H9 (cell line): ENCODE measurements around the gene RIMBP2. TPM values are rescaled to one million over a fixed set of nuclear protein-coding genes. Genes with fewer than 3 reads are reported as not detected.
A peak's percentile ranks its signal among the peaks of the same experiment; 100 is the strongest.

Experiments
- DNase-seq: peaks from one replicate; pipeline ENCODE4 v3.0.0-alpha.2; 2017
- H2AFZ ChIP-seq: one replicate; pipeline ENCODE4 v1.6.1; 2013; ENCODE audit warnings: mild to moderate bottlenecking, low read length, control low read depth, moderate library complexity
- H2AK5ac ChIP-seq: 2 replicates; pipeline ENCODE4 v1.6.1; 2013; ENCODE audit warnings: low read length, control low read depth, mixed read lengths; ENCODE audit not compliant: insufficient read length
- H2BK120ac ChIP-seq: one replicate; pipeline ENCODE4 v1.6.1; 2013; ENCODE audit warnings: low read depth, mild to moderate bottlenecking, low read length, control low read depth, inconsistent platforms; ENCODE audit not compliant: poor library complexity, severe bottlenecking
- H2BK12ac ChIP-seq: 2 replicates; pipeline ENCODE4 v1.6.1; 2013; ENCODE audit warnings: low read length, control low read depth, mixed read lengths, low read depth; ENCODE audit not compliant: insufficient read length
- H2BK15ac ChIP-seq: 2 replicates; pipeline ENCODE4 v1.6.1; 2013; ENCODE audit warnings: low read depth, low read length, control low read depth
- H2BK20ac ChIP-seq: one replicate; pipeline ENCODE4 v1.6.1; 2013; ENCODE audit warnings: low read depth, mild to moderate bottlenecking, low read length, control low read depth, inconsistent platforms; ENCODE audit not compliant: poor library complexity, severe bottlenecking
- H2BK5ac ChIP-seq: 2 replicates; pipeline ENCODE4 v1.6.1; 2013; ENCODE audit warnings: low read length, control low read depth, mixed read lengths; ENCODE audit not compliant: insufficient read length
- H3K14ac ChIP-seq: 2 replicates; pipeline ENCODE4 v1.6.1; 2013; ENCODE audit warnings: low read length, control low read depth; ENCODE audit not compliant: insufficient read depth
- H3K18ac ChIP-seq: 2 replicates; pipeline ENCODE4 v1.6.1; 2013; ENCODE audit warnings: low read depth, mild to moderate bottlenecking, mixed read lengths, low read length, control low read depth; ENCODE audit not compliant: insufficient read length
- H3K23ac ChIP-seq: 2 replicates; pipeline ENCODE4 v1.6.1; 2013; ENCODE audit warnings: low read length, control low read depth, mixed read lengths, low read depth; ENCODE audit not compliant: insufficient read length
- H3K23me2 ChIP-seq: 2 replicates; pipeline ENCODE4 v1.6.1; 2013; ENCODE audit warnings: low read depth, mild to moderate bottlenecking, mixed read lengths, low read length, control low read depth; ENCODE audit not compliant: insufficient read length, poor library complexity, severe bottlenecking
- H3K27ac ChIP-seq: 2 replicates; pipeline ENCODE4 v1.5.1; 2013; ENCODE audit warnings: low read length, control low read depth, mixed read lengths, low read depth; ENCODE audit not compliant: insufficient read length
- H3K27me3 ChIP-seq: 2 replicates; pipeline ENCODE4 v1.6.1; 2013; ENCODE audit warnings: low read length, control low read depth, inconsistent platforms; ENCODE audit not compliant: insufficient read depth
- H3K4ac ChIP-seq: 2 replicates; pipeline ENCODE4 v1.6.1; 2013; ENCODE audit warnings: low read depth, mild to moderate bottlenecking, control low read depth, inconsistent platforms, low read length, moderate library complexity
- H3K4me1 ChIP-seq: 2 replicates; pipeline ENCODE4 v1.6.1; 2013; ENCODE audit warnings: low read length, control low read depth, inconsistent platforms; ENCODE audit not compliant: insufficient read depth
- H3K4me2 ChIP-seq: 2 replicates; pipeline ENCODE4 v1.6.1; 2013; ENCODE audit warnings: low read length, control low read depth, mixed read lengths; ENCODE audit not compliant: insufficient read length, insufficient read depth
- H3K56ac ChIP-seq: 2 replicates; pipeline ENCODE4 v1.6.1; 2013; ENCODE audit warnings: low read depth, mild to moderate bottlenecking, mixed read lengths, low read length, control low read depth; ENCODE audit not compliant: insufficient read length
- H3K79me1 ChIP-seq: 2 replicates; pipeline ENCODE4 v1.6.1; 2013; ENCODE audit warnings: low read depth, mild to moderate bottlenecking, moderate library complexity, low read length, control low read depth, inconsistent platforms; ENCODE audit not compliant: insufficient read depth, poor library complexity, severe bottlenecking
- H3K79me2 ChIP-seq: 2 replicates; pipeline ENCODE4 v1.6.1; 2013; ENCODE audit warnings: low read length, control low read depth, inconsistent platforms; ENCODE audit not compliant: insufficient read depth
- H3K9ac ChIP-seq: 2 replicates; pipeline ENCODE4 v1.6.1; 2013; ENCODE audit warnings: low read length, control low read depth, mixed read lengths; ENCODE audit not compliant: insufficient read length; ENCODE audit errors: extremely low read depth
- H3K9me3 ChIP-seq: one replicate; pipeline ENCODE4 v1.6.1; 2013; ENCODE audit warnings: low read depth, low read length, inconsistent platforms; ENCODE audit not compliant: control insufficient read depth
- H3T11ph ChIP-seq: one replicate; pipeline ENCODE4 v1.6.1; 2013; ENCODE audit warnings: mild to moderate bottlenecking, low read length, control low read depth, inconsistent platforms
- H4K20me1 ChIP-seq: one replicate; pipeline ENCODE4 v1.6.1; 2013; ENCODE audit not compliant: control insufficient read depth, insufficient read length, insufficient read depth
- H4K5ac ChIP-seq: 2 replicates; pipeline ENCODE4 v1.6.1; 2013; ENCODE audit warnings: low read depth, mild to moderate bottlenecking, mixed read lengths, low read length, control low read depth; ENCODE audit not compliant: insufficient read length
- H4K8ac ChIP-seq: replicated peaks from 2 replicates; pipeline ENCODE4 v1.6.1; 2013; ENCODE audit warnings: low read length, control low read depth, mixed read lengths, low read depth; ENCODE audit not compliant: insufficient read length
- H4K91ac ChIP-seq: 2 replicates; pipeline ENCODE4 v1.6.1; 2013; ENCODE audit warnings: low read depth, mild to moderate bottlenecking, moderate library complexity, mixed read lengths, low read length, control low read depth; ENCODE audit not compliant: insufficient read length
- H3K27ac Mint-ChIP-seq, 3 experiments: 2 replicates in 2 of 3; 3 replicates in 1 of 3; pipeline ENCODE4 v1.8.0; 2020 to 2021; ENCODE audit warnings: mixed read lengths in 3 of 3, mild to moderate bottlenecking in 1 of 3, moderate library complexity in 1 of 3
- H3K27me3 Mint-ChIP-seq: 2 replicates; pipeline ENCODE4 v1.8.0; 2021; ENCODE audit warnings: low read depth, mild to moderate bottlenecking, moderate library complexity, mixed read lengths
- H3K36me3 Mint-ChIP-seq, 3 experiments: 2 replicates in 2 of 3; 3 replicates in 1 of 3; pipeline ENCODE4 v1.8.0; 2020 to 2021; ENCODE audit warnings: low read depth in 3 of 3, mixed read lengths in 3 of 3; ENCODE audit not compliant: insufficient read depth in 1 of 3
- H3K4me1 Mint-ChIP-seq, 2 experiments: 2 replicates each; pipeline ENCODE4 v1.8.0; 2020; ENCODE audit warnings: mixed read lengths in 2 of 2
- H3K4me3 Mint-ChIP-seq, 2 experiments: 2 replicates in 1 of 2; 3 replicates in 1 of 2; pipeline ENCODE4 v1.8.0; 2020 to 2021; ENCODE audit warnings: mild to moderate bottlenecking in 2 of 2, mixed read lengths in 2 of 2, moderate library complexity in 1 of 2
- H3K9me3 Mint-ChIP-seq, 2 experiments: 2 replicates in 1 of 2; 3 replicates in 1 of 2; pipeline ENCODE4 v1.8.0; 2020; ENCODE audit warnings: mild to moderate bottlenecking in 2 of 2, mixed read lengths in 2 of 2, moderate library complexity in 1 of 2
- CTCF ChIP-seq: fragments of 200-600 bp; sonication (generic); conservative IDR thresholded peaks from 3 replicates; pipeline ENCODE4 v1.8.0; 2021; ENCODE audit warnings: antibody characterized with exemption, mild to moderate bottlenecking
- WGBS: extraction: QIAGEN DNeasy Blood & Tissue Kit; methylation state at CpG from one replicate; pipeline ENCODE4 v1.1.7; 2013; ENCODE audit warnings: missing lambda C conversion rate, low lambda C conversion rate, mixed read lengths; ENCODE audit not compliant: insufficient read length; ENCODE audit errors: extremely low coverage; 5-methylcytosine and 5-hydroxymethylcytosine counted together
- total RNA-seq: library from RNA; stranded (reverse); gene quantifications from 2 replicates; pipeline ENCODE4 v1.2.1, GENCODE V29; 2021

RIMBP2 gene
- total RNA-seq, 1 experiment from 2014 or later, result 0.70 TPM

- Histone ChIP-seq H3K27ac (no peak overlapping the region), H4K8ac (no peak overlapping the region), H3T11ph (no peak overlapping the region), H3K79me1 (no peaks in the 10 kb centered on the region), H3K79me2 (no peaks in the 10 kb centered on the region), H2AFZ (no peak overlapping the region), H2BK20ac (no peak overlapping the region), H3K18ac (no peak overlapping the region), H3K4me1 (no peaks in the 10 kb centered on the region), H3K4ac (no peak overlapping the region), H2BK12ac (no peak overlapping the region), H2AK5ac (no peak overlapping the region), H2BK15ac (no peak overlapping the region), H2BK120ac (no peak overlapping the region), H4K20me1 (no peaks in the 10 kb centered on the region), H2BK5ac (no peak overlapping the region), H3K9me3 (peaks cover 2% of the 10 kb centered on the region), H3K23me2 (no peaks in the 10 kb centered on the region), H4K5ac (no peak overlapping the region), H3K23ac (no peak overlapping the region), H3K56ac (no peak overlapping the region), H3K27me3 (no peaks in the 10 kb centered on the region), H3K9ac (no peak overlapping the region), H3K14ac (no peak overlapping the region), H3K4me2 (no peak overlapping the region), H4K91ac (no peak overlapping the region)
- Mint-ChIP-seq H3K4me3 (no peak overlapping the region), H3K36me3 (peaks cover 0 to 7% (median 6%) of the 10 kb centered on the region in 3 experiments; a peak in 2 of 7 replicates), H3K27me3 (peaks cover 15% of the 10 kb centered on the region), H3K4me1 (peaks cover 2 to 5% of the 10 kb centered on the region in 2 experiments; a peak in 2 of 4 replicates), H3K27ac (no peak overlapping the region; a peak in 1 of 7 replicates), H3K9me3 (peaks cover 15 to 20% of the 10 kb centered on the region in 2 experiments)
- peak; percentile 42; the same call in 2 of the 3 replicates for TF ChIP-seq CTCF
- WGBS, result no CpG with 5 or more reads among the region's 14 CpGs
- peak; percentile 52 for DNase-seq
Measured at GRCh38 chr12:130661486-130662255, 54.4 kb downstream of the RIMBP2 start.
